Bronchial epithelial cell (primary cell): ENCODE measurements around the gene CD59. TPM values are rescaled to one million over a fixed set of nuclear protein-coding genes. Genes with fewer than 3 reads are reported as not detected.

Experiments
- DNase-seq: peaks from one replicate; pipeline ENCODE4 v3.0.0-alpha.2; 2010; ENCODE audit warnings: low read depth
- FAIRE-seq: peaks from 2 replicates; lab custom pipeline; 2011; peaks lifted over from hg19 to GRCh38; lab: Jason Lieb, UNC
- H3K27me3 ChIP-seq: 2 replicates; pipeline ENCODE4 v1.5.1; 2011; ENCODE audit warnings: low read length; ENCODE audit not compliant: control insufficient read depth, insufficient read depth
- H3K36me3 ChIP-seq: 2 replicates; pipeline ENCODE4 v1.5.1; 2011; ENCODE audit warnings: low read length; ENCODE audit not compliant: control insufficient read depth, insufficient read depth
- H3K4me3 ChIP-seq: 2 replicates; pipeline ENCODE4 v1.5.1; 2011; ENCODE audit warnings: mild to moderate bottlenecking, low read depth, low read length, control low read depth
- CTCF ChIP-seq: IDR thresholded peaks from 2 replicates; pipeline ENCODE4 v1.5.1; 2011; ENCODE audit warnings: mild to moderate bottlenecking, moderate library complexity, low read length, control low read depth, inconsistent platforms; ENCODE audit not compliant: insufficient read depth, severe bottlenecking
- total RNA-seq: library from RNA; depleted of rRNA; stranded (reverse); fragments of >200 nt; gene quantifications from 2 replicates; pipeline ENCODE4 v1.2.1, GENCODE V29; 2014

The CD59 gene
- total RNA-seq, 1 donor from 2014 or later = 193 TPM

- FAIRE-seq = no peak
- TF ChIP-seq CTCF = no peak
- H3K27me3 ChIP-seq = no peaks in the 10 kb centered on the region
- DNase-seq = no peak
- H3K36me3 ChIP-seq = no peaks in the 10 kb centered on the region
- no peak overlapping the region for H3K4me3 ChIP-seq
Observed at GRCh38 chr11:33659370-33660139, 76.7 kb downstream of the CD59 start.

GRCh38 chr11:33658195-33658900 lies 77.9 kb downstream of the CD59 start:
- no peak for DNase-seq
- Histone ChIP-seq H3K36me3 (no peaks in the 10 kb centered on the region), H3K4me3 (no peak overlapping the region), H3K27me3 (no peaks in the 10 kb centered on the region)
- TF ChIP-seq CTCF = no peak
- no peak for FAIRE-seq

GRCh38 chr11:33657757-33658156 lies 78.5 kb downstream of the CD59 start:
- Histone ChIP-seq H3K4me3 (no peak overlapping the region), H3K36me3 (no peaks in the 10 kb centered on the region), H3K27me3 (no peaks in the 10 kb centered on the region)
- DNase-seq (no peak), FAIRE-seq (no peak)
- TF ChIP-seq CTCF = no peak

GRCh38 chr11:33656768-33657167 lies 79.5 kb downstream of the CD59 start:
- no peak for DNase-seq
- H3K27me3 ChIP-seq = no peaks in the 10 kb centered on the region
- H3K36me3 ChIP-seq = no peaks in the 10 kb centered on the region
- no peak for TF ChIP-seq CTCF
- no peak for FAIRE-seq
- no peak overlapping the region for H3K4me3 ChIP-seq

- DNase-seq (peak; percentile 83), FAIRE-seq (peak; percentile 80)
- no peaks in the 10 kb centered on the region for H3K36me3 ChIP-seq
- no peaks in the 10 kb centered on the region for H3K27me3 ChIP-seq
- no peak overlapping the region for H3K4me3 ChIP-seq
- TF ChIP-seq CTCF = no peak
Observed at GRCh38 chr11:33655842-33656600, 80.2 kb downstream of the CD59 start.
